Kidney (tissue), 14 donors: ENCODE measurements around the gene CHD6. TPM values are rescaled to one million over a fixed set of nuclear protein-coding genes. Genes with fewer than 3 reads are reported as not detected.

ENCODE experiments used
- DNase-seq, 5 donors: peaks; one replicate each; pipeline ENCODE4 v3.0.0-alpha.2; 2013 to 2020
- FAIRE-seq: peaks from 2 replicates; lab custom pipeline; 2012; peaks lifted over from hg19 to GRCh38; lab: Jason Lieb, UNC
- H3K27ac ChIP-seq, 2 donors: one replicate each; pipeline ENCODE4 v1.7.0; 2013; ENCODE audit warnings: low read depth in 2 of 2, low read length in 2 of 2, inconsistent platforms in 1 of 2
- H3K27me3 ChIP-seq: one replicate; pipeline ENCODE4 v1.7.1; 2013; ENCODE audit warnings: low read length, inconsistent platforms; ENCODE audit not compliant: control insufficient read depth, insufficient read depth
- H3K36me3 ChIP-seq, 3 donors: one replicate each; pipeline versions ENCODE4 v1.7.0 to v1.7.1; 2013; ENCODE audit warnings: low read length in 3 of 3, control low read depth in 1 of 3, inconsistent platforms in 1 of 3; ENCODE audit not compliant: insufficient read depth in 3 of 3, control insufficient read depth in 2 of 3
- H3K4me1 ChIP-seq, 3 donors: one replicate each; pipeline versions ENCODE4 v1.7.0 to v1.7.1; 2013; ENCODE audit warnings: low read length in 3 of 3, inconsistent platforms in 1 of 3, low read depth in 1 of 3; ENCODE audit not compliant: control insufficient read depth in 2 of 3, insufficient read depth in 2 of 3
- H3K4me3 ChIP-seq, 3 donors: one replicate each; pipeline versions ENCODE4 v1.7.0 to v1.8.1; 2013; ENCODE audit warnings: low read length in 3 of 3, control low read depth in 1 of 3, inconsistent platforms in 1 of 3
- H3K9ac ChIP-seq, 3 donors: one replicate each; pipeline versions ENCODE4 v1.7.0 to v1.7.1; 2013; ENCODE audit warnings: low read length in 3 of 3, control low read depth in 1 of 3, inconsistent platforms in 1 of 3
- H3K9me3 ChIP-seq, 3 donors: one replicate each; pipeline versions ENCODE4 v1.7.0 to v1.7.1; 2013; ENCODE audit warnings: low read length in 3 of 3, control low read depth in 1 of 3, inconsistent platforms in 1 of 3; ENCODE audit not compliant: control insufficient read depth in 2 of 3, insufficient read depth in 1 of 3
- CTCF ChIP-seq: IDR thresholded peaks from 3 replicates; pipeline ENCODE4 v1.5.1; 2012; ENCODE audit warnings: mild to moderate bottlenecking, moderate library complexity, borderline replicate concordance; ENCODE audit not compliant: insufficient read depth; ENCODE audit errors: extremely low read depth
- intact Hi-C: fragments of 100-400 bp; cut with DNase I; formaldehyde crosslinking; loops from one replicate; pipeline ENCODE4 v1.11.1; 2022
- polyA plus RNA-seq: library from polyadenylated mRNA; stranded (reverse); fragments of 350-450 nt; fragmentation: Illumina TruSeq; extraction: RNeasy Lipid Tissue Mini Kit (QIAGEN cat#74804); gene quantifications from one replicate; pipeline ENCODE4 v1.2.3, GENCODE V29; 2014; ENCODE audit warnings: low read depth, low replicate concordance; ENCODE audit not compliant: insufficient read depth
- total RNA-seq: library from RNA; stranded (reverse); fragmentation: NEBNext Ultra II Directional; extraction: Animal tissue kit (Norgen Biotek cat#: 25700); gene quantifications from one replicate; pipeline ENCODE4 v1.2.1, GENCODE V29; 2021
- donor health status: control.
- donor health status: control.
- donor health status: control.
- donor health status: control.
- donor health status: control.
- donor health status: DM: yes; HTN: yes; CAD: no.
- donor health status: Normal renal cell carcinoma (clear cell type).

CHD6 gene
- total and polyA plus RNA-seq, 2 donors from 2014 or later, result 4.5 to 53.5 TPM

GRCh38 chr20:41379551-41379950, 238.6 kb downstream of the CHD6 start:
- H3K9ac ChIP-seq, result no peak overlapping the region
- no peak overlapping the region for H3K4me3 ChIP-seq
- H3K4me1 ChIP-seq, result no peaks in the 10 kb centered on the region
- intact Hi-C loops, result no loop called here
- H3K27ac ChIP-seq, result no peak overlapping the region
- no peak for DNase-seq
- no peak for TF ChIP-seq CTCF
- H3K36me3 ChIP-seq, result no peaks in the 10 kb centered on the region
- no peaks in the 10 kb centered on the region for H3K9me3 ChIP-seq
- no peaks in the 10 kb centered on the region for H3K27me3 ChIP-seq
- no peak for FAIRE-seq

GRCh38 chr20:41377275-41377674, 240.9 kb downstream of the CHD6 start:
- Histone ChIP-seq H3K27me3 (no peaks in the 10 kb centered on the region), H3K9ac (no peak overlapping the region), H3K4me3 (no peak overlapping the region), H3K9me3 (no peaks in the 10 kb centered on the region), H3K36me3 (no peaks in the 10 kb centered on the region), H3K27ac (no peak overlapping the region), H3K4me1 (no peaks in the 10 kb centered on the region)
- intact Hi-C loops, result no loop called here
- no peak for FAIRE-seq
- DNase-seq, result no peak
- no peak for TF ChIP-seq CTCF

- H3K27ac ChIP-seq, result no peak overlapping the region
- FAIRE-seq, result no peak
- no peaks in the 10 kb centered on the region for H3K27me3 ChIP-seq
Measured at GRCh38 chr20:41376349-41376748, 241.8 kb downstream of the CHD6 start.

More at GRCh38 chr20:41376349-41376748, 241.8 kb downstream of the CHD6 start:
- intact Hi-C loops, result no loop called here
- Histone ChIP-seq H3K4me3 (no peak overlapping the region), H3K4me1 (no peaks in the 10 kb centered on the region), H3K9me3 (no peaks in the 10 kb centered on the region), H3K9ac (no peak overlapping the region), H3K36me3 (no peaks in the 10 kb centered on the region)
- no peak for TF ChIP-seq CTCF
- DNase-seq, result no peak
